ENCODE data around the gene MYH3.

DNA sequence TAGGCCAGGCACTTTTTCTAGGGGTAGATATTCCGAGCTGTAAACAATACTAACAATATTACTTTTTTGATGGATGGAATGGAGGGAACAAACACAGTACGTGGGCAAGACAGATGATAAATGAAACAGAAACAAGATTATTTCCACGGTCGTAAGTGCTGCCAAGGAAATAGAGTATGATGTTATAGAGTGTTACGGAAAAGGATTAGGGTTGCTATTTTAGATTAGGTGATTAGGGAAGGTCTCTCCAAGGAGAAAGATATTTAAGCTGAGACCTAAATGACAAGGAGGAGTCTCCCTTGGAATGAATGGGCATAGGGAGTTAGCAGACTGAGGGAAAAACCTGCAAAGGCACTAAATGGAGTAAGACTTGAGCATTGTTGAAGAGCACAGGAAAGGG is 48.6 kb upstream of the MYH3 start:
- TF ChIP-seq, protein P1, sequence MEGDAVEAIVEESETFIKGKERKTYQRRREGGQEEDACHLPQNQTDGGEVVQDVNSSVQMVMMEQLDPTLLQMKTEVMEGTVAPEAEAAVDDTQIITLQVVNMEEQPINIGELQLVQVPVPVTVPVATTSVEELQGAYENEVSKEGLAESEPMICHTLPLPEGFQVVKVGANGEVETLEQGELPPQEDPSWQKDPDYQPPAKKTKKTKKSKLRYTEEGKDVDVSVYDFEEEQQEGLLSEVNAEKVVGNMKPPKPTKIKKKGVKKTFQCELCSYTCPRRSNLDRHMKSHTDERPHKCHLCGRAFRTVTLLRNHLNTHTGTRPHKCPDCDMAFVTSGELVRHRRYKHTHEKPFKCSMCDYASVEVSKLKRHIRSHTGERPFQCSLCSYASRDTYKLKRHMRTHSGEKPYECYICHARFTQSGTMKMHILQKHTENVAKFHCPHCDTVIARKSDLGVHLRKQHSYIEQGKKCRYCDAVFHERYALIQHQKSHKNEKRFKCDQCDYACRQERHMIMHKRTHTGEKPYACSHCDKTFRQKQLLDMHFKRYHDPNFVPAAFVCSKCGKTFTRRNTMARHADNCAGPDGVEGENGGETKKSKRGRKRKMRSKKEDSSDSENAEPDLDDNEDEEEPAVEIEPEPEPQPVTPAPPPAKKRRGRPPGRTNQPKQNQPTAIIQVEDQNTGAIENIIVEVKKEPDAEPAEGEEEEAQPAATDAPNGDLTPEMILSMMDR (IDR thresholded peaks at IDR 0.05): no peak
- no peak for TF ChIP-seq POLR2A (IDR thresholded peaks at IDR 0.05)

Data from thyroid gland (tissue), 4 donors.